ENCODE results near the gene TNFSF12. TPM values are rescaled to one million over a fixed set of nuclear protein-coding genes. Genes with fewer than 3 reads are reported as not detected.

The TNFSF12 gene
- total RNA-seq, 3 donors from 2014 or later, result 39.3 to 65.3 (median 41.1) TPM

DNA sequence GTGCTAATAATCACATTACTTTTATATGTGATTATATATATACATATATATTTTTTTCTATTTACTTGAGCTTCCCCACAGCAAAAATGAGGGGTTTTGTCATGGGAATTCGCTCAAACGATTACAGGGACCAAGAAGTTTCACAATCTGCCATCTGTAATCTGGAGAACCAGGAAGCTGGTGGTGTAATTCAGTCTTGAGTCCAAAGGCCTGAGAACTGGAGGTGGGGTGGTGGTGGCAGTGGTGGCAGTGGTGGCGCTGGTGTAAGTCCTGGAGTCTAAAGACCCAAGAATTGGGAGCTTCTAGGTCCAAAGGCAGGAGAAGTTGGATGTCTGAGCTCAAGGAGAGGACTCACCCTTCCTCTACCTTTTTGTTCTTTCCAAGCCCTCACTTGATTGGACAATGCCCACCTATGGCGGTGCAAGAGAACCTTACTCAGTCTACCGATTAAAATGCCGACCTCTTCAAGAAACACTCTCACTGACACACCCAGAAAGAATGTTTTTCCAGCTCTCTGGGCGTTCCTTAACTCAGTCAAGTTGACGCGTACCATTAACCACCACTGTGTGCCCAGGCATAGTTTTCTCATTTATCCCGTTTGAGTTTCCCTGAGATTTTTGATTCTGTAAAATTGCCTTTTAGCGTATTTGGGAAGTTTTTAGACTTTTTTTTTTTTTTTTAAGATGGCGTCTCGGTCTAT, 32.8 kb upstream of the TNFSF12 start:
- TF ChIP-seq POLR2AphosphoS5 (IDR thresholded peaks at IDR 0.05) (no peak), POLR2A (IDR thresholded peaks at IDR 0.05) (no peak)
- TF ChIP-seq, protein P1, sequence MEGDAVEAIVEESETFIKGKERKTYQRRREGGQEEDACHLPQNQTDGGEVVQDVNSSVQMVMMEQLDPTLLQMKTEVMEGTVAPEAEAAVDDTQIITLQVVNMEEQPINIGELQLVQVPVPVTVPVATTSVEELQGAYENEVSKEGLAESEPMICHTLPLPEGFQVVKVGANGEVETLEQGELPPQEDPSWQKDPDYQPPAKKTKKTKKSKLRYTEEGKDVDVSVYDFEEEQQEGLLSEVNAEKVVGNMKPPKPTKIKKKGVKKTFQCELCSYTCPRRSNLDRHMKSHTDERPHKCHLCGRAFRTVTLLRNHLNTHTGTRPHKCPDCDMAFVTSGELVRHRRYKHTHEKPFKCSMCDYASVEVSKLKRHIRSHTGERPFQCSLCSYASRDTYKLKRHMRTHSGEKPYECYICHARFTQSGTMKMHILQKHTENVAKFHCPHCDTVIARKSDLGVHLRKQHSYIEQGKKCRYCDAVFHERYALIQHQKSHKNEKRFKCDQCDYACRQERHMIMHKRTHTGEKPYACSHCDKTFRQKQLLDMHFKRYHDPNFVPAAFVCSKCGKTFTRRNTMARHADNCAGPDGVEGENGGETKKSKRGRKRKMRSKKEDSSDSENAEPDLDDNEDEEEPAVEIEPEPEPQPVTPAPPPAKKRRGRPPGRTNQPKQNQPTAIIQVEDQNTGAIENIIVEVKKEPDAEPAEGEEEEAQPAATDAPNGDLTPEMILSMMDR (IDR thresholded peaks at IDR 0.05), result no peak
- Histone ChIP-seq H3K36me3 (no peaks in the 10 kb centered on the region), H3K4me3 (no peak overlapping the region), H3K27ac (no peak overlapping the region), H3K9me3 (no peaks in the 10 kb centered on the region), H3K27me3 (no peaks in the 10 kb centered on the region), H3K4me1 (no peaks in the 10 kb centered on the region)
- no peak for DNase-seq (ENCODE audit: low spot score in 2 of 2)
- intact Hi-C loops (cut with DNase I; ENCODE audit: low total_unique reads), result loop anchor here (10.0 kb wide), 1 partner anchor 49 kb away; the partner anchor contains the start of gene SENP3

DNA sequence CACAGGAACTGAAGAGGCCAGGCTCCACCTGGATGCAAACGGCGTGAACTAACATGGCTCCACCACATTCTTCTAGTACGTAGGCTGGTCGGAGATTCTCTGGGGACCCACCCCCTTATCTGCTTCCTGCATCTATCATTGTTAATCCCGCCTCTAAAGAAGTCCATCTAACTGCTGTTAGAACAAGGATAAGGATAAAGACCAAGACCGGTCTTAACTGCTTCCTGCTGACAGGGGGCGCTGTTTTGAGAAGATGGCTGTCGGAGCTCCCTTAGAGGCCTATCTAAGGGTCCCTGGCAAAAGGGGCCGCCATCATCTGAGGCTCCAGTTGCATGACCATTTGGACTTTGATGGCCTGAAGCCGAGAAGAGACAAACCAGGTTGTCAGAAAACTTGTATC, 25.8 kb upstream of the TNFSF12 start:
- Histone ChIP-seq H3K4me3 (no peak overlapping the region), H3K27ac (no peak overlapping the region), H3K4me1 (no peaks in the 10 kb centered on the region), H3K9me3 (peaks cover 1 to 7% of the 10 kb centered on the region in 2 donors), H3K36me3 (no peaks in the 10 kb centered on the region), H3K27me3 (no peaks in the 10 kb centered on the region)
- intact Hi-C loops (cut with DNase I; ENCODE audit: low total_unique reads), result no loop called here
- no peak for DNase-seq (ENCODE audit: low spot score in 2 of 2)
- TF ChIP-seq POLR2AphosphoS5 (IDR thresholded peaks at IDR 0.05), result no peak
- no peak for TF ChIP-seq POLR2A (IDR thresholded peaks at IDR 0.05)
- TF ChIP-seq, protein P1 (IDR thresholded peaks at IDR 0.05), result peak in 2 of 3 donors; percentile 19 to 27

DNA sequence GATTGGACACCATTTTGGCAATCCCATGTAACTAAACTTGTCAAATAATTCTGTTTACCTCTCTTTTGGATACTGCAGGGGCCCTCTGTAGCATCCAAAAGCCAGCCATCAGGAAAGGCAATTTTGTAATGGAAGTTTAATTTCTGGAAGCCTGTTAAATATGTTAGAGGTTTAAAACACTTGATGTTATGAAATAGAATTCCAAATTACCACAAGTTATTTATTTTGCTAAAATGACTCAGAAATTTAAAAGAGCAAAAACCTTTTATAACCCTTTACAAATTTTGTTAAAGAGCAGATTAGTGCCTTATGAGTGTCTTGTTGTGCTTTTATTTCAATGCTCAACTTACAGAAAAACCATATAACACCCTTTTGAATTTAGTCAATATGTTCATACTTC, 20.0 kb upstream of the TNFSF12 start:
- H3K27me3 ChIP-seq, result no peaks in the 10 kb centered on the region
- no peaks in the 10 kb centered on the region for H3K4me1 ChIP-seq
- H3K36me3 ChIP-seq, result no peaks in the 10 kb centered on the region
- H3K27ac ChIP-seq, result no peak overlapping the region
- peaks cover 10 to 25% of the 10 kb centered on the region in 2 donors for H3K9me3 ChIP-seq
- intact Hi-C loops (cut with DNase I; ENCODE audit: low total_unique reads), result no loop called here
- H3K4me3 ChIP-seq, result no peak overlapping the region
- no peak for DNase-seq (ENCODE audit: low spot score in 2 of 2)
- TF ChIP-seq POLR2AphosphoS5 (IDR thresholded peaks at IDR 0.05), result no peak
- TF ChIP-seq POLR2A (IDR thresholded peaks at IDR 0.05), result no peak
- TF ChIP-seq, protein P1 (IDR thresholded peaks at IDR 0.05), result no peak

DNA sequence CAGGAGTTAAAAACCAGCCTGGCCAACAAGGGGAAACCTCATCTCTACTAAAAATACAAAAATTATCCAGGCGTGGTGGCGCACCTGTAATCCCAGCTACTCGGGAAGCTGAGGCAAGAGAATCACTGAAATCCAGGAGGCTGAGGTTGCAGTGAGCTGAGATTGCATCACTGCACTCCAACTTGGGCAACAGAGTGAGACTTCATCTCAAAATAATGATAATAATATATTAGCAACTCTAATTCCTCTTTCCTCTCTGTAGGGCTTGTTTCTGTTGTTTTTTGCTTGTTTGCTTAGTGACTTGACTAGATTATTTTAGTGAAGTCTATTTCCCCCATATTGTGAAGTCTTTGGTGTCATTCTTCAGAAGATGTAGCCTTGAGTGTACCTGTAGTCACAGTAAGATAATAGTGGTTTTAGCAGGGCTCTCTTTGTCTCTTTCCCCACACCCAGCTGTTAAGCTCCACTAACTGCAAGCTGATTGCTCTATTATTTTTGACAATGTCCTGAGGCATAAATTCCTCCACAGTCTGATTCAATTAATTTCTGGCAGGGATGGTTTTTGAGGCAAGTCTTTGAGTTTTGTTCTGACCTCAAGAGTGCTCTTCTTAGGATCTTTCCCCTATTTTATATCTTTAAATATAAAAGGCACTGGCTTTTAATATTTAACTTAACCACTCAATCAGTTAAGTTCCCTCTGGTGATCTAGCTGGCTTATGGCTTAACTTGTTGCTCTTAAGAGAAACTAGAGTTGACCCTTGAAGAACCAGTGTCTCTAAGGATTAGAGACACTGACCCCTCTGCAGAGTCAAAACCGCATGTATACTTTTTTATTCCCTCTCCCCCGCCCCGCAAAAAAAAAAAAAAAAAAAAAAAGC, 18.6 kb upstream of the TNFSF12 start:
- no peak for DNase-seq (ENCODE audit: low spot score in 2 of 2)
- H3K4me1 ChIP-seq, result no peaks in the 10 kb centered on the region
- no peak overlapping the region for H3K27ac ChIP-seq
- intact Hi-C loops (cut with DNase I; ENCODE audit: low total_unique reads), result no loop called here
- peaks cover 10 to 25% of the 10 kb centered on the region in 2 donors for H3K9me3 ChIP-seq
- no peak overlapping the region for H3K4me3 ChIP-seq
- no peaks in the 10 kb centered on the region for H3K27me3 ChIP-seq
- no peaks in the 10 kb centered on the region for H3K36me3 ChIP-seq
- TF ChIP-seq, protein P1 (IDR thresholded peaks at IDR 0.05), result no peak
- TF ChIP-seq POLR2AphosphoS5 (IDR thresholded peaks at IDR 0.05) (no peak), POLR2A (IDR thresholded peaks at IDR 0.05) (no peak)

DNA sequence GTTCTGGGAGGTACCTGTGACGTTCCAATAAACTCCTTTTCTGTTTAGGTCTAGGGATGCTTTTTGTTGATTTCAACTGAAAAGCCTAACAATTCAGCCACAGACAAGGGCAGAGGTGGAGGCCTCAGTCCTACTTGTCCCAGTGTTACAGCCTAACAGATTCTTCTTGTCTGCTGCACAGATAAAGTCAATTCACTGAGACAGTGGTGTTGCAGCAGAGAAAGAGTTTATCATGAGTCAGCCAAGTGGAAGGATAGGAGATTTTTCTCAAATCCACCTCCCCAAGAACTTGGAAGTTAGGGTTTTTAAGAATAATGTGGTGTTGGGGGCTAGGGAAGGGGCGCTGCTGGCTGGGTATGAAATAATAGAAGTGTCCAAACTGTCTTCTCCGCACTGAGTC, 10.8 kb upstream of the TNFSF12 start:
- intact Hi-C loops (cut with DNase I; ENCODE audit: low total_unique reads), result no loop called here
- H3K36me3 ChIP-seq, result no peaks in the 10 kb centered on the region
- H3K27ac ChIP-seq, result no peak overlapping the region
- TF ChIP-seq POLR2AphosphoS5 (IDR thresholded peaks at IDR 0.05), result no peak
- H3K9me3 ChIP-seq, result peaks cover 0 to 6% of the 10 kb centered on the region in 2 donors
- DNase-seq (ENCODE audit: low spot score in 2 of 2), result no peak
- no peaks in the 10 kb centered on the region for H3K27me3 ChIP-seq
- no peaks in the 10 kb centered on the region for H3K4me1 ChIP-seq
- H3K4me3 ChIP-seq, result no peak overlapping the region
